Activated T-helper 1 cell treated with Interleukin-2 at 50 U/mL for 16 hours (primary cell): ENCODE results near the gene SS18L1.

ENCODE experiments used
- DNase-seq: peaks from one replicate; pipeline ENCODE4 v3.0.0-alpha.2; 2020; ENCODE audit warnings: low read depth

SS18L1 gene

GRCh38 chr20:62195736-62196135 is 52.2 kb downstream of the SS18L1 start:
- DNase-seq: no peak

- DNase-seq: no peak
Observed at GRCh38 chr20:62196286-62196685, 52.7 kb downstream of the SS18L1 start.

GRCh38 chr20:62197311-62197710 is 53.7 kb downstream of the SS18L1 start:
- DNase-seq: no peak

- no peak for DNase-seq
Observed at GRCh38 chr20:62197801-62198200, 54.2 kb downstream of the SS18L1 start.

GRCh38 chr20:62198496-62198895 is 54.9 kb downstream of the SS18L1 start:
- DNase-seq: no peak

GRCh38 chr20:62198931-62199330 is 55.4 kb downstream of the SS18L1 start:
- DNase-seq: no peak

- no peak for DNase-seq
Observed at GRCh38 chr20:62200491-62201172, 57.1 kb downstream of the SS18L1 start.

- DNase-seq: no peak
Observed at GRCh38 chr20:62201173-62202082, 57.9 kb downstream of the SS18L1 start.

- DNase-seq: no peak
Observed at GRCh38 chr20:62202083-62202395, 58.5 kb downstream of the SS18L1 start.

GRCh38 chr20:62202676-62203377 is 59.3 kb downstream of the SS18L1 start:
- DNase-seq: no peak

- DNase-seq: no peak
Observed at GRCh38 chr20:62203378-62204030, 59.9 kb downstream of the SS18L1 start.

GRCh38 chr20:62205618-62206387 is 62.2 kb downstream of the SS18L1 start:
- no peak for DNase-seq

GRCh38 chr20:62206388-62206775 is 62.8 kb downstream of the SS18L1 start:
- DNase-seq: no peak

GRCh38 chr20:62208061-62208794 is 64.7 kb downstream of the SS18L1 start:
- DNase-seq: no peak

- DNase-seq: no peak
Observed at GRCh38 chr20:62208795-62209755, 65.5 kb downstream of the SS18L1 start.

- DNase-seq: no peak
Observed at GRCh38 chr20:62209850-62210495, 66.4 kb downstream of the SS18L1 start.

GRCh38 chr20:62210496-62210855 is 66.9 kb downstream of the SS18L1 start:
- no peak for DNase-seq

GRCh38 chr20:62211216-62211615 is 67.6 kb downstream of the SS18L1 start:
- no peak for DNase-seq

- DNase-seq: no peak
Observed at GRCh38 chr20:62211769-62212288, 68.3 kb downstream of the SS18L1 start.
